Neural crest cell (in vitro differentiated cells): Measurements from ENCODE around the gene WARS2. TPM values are rescaled to one million over a fixed set of nuclear protein-coding genes. Genes with fewer than 3 reads are reported as not detected.

Source experiments
- DNase-seq: peaks from one replicate; pipeline ENCODE4 v3.0.0; 2021; ENCODE audit warnings: low read depth, mixed read lengths, low spot score
- H3K27ac Mint-ChIP-seq: one replicate; pipeline ENCODE4 v1.8.0; 2021; ENCODE audit warnings: mild to moderate bottlenecking, mixed read lengths; ENCODE audit not compliant: unreplicated experiment
- H3K27me3 Mint-ChIP-seq: 2 replicates; pipeline ENCODE4 v1.8.0; 2021; ENCODE audit warnings: low read depth, mild to moderate bottlenecking, mixed read lengths
- H3K36me3 Mint-ChIP-seq: 2 replicates; pipeline ENCODE4 v1.8.0; 2021; ENCODE audit warnings: low read depth, mild to moderate bottlenecking, mixed read lengths
- H3K4me1 Mint-ChIP-seq: 2 replicates; pipeline ENCODE4 v1.8.0; 2021; ENCODE audit warnings: mixed read lengths
- H3K4me3 Mint-ChIP-seq: one replicate; pipeline ENCODE4 v1.8.0; 2021; ENCODE audit warnings: mild to moderate bottlenecking, mixed read lengths
- H3K9me3 Mint-ChIP-seq: 2 replicates; pipeline ENCODE4 v1.8.0; 2021; ENCODE audit warnings: mixed read lengths
- CTCF ChIP-seq: fragments of 200-600 bp; sonication (generic); conservative IDR thresholded peaks from 2 replicates; pipeline ENCODE4 v1.5.0; 2021; ENCODE audit warnings: antibody characterized with exemption, mild to moderate bottlenecking
- total RNA-seq: library from RNA; stranded (reverse); gene quantifications from 2 replicates; pipeline ENCODE4 v1.2.1, GENCODE V29; 2021

WARS2 gene
- total RNA-seq, 1 donor from 2014 or later = 12.3 TPM

GRCh38 chr1:118986555-118987467, 153.6 kb downstream of the WARS2 start:
- no peaks in the 10 kb centered on the region for H3K9me3 Mint-ChIP-seq
- H3K4me3 Mint-ChIP-seq = peak overlapping the region; percentile 87
- H3K4me1 Mint-ChIP-seq = peaks cover 51% of the 10 kb centered on the region
- DNase-seq = no peak
- H3K27me3 Mint-ChIP-seq = peaks cover 100% of the 10 kb centered on the region
- no peaks in the 10 kb centered on the region for H3K36me3 Mint-ChIP-seq
- H3K27ac Mint-ChIP-seq = no peak overlapping the region
- no peak for TF ChIP-seq CTCF

- Mint-ChIP-seq H3K36me3 (no peaks in the 10 kb centered on the region), H3K4me1 (peaks cover 51% of the 10 kb centered on the region), H3K27me3 (peaks cover 100% of the 10 kb centered on the region), H3K9me3 (no peaks in the 10 kb centered on the region), H3K27ac (no peak overlapping the region), H3K4me3 (peak overlapping the region; percentile 87)
- no peak for DNase-seq
- TF ChIP-seq CTCF = no peak
Measured at GRCh38 chr1:118985640-118986554, 154.6 kb downstream of the WARS2 start.

GRCh38 chr1:118984722-118985639, 155.5 kb downstream of the WARS2 start:
- Mint-ChIP-seq H3K27me3 (peaks cover 100% of the 10 kb centered on the region), H3K36me3 (peaks cover 1% of the 10 kb centered on the region), H3K27ac (no peak overlapping the region), H3K4me1 (peaks cover 55% of the 10 kb centered on the region), H3K9me3 (no peaks in the 10 kb centered on the region), H3K4me3 (peak overlapping the region; percentile 87)
- no peak for DNase-seq
- no peak for TF ChIP-seq CTCF

- Mint-ChIP-seq H3K4me1 (peaks cover 55% of the 10 kb centered on the region), H3K36me3 (peaks cover 3% of the 10 kb centered on the region), H3K4me3 (peak overlapping the region; percentile 87), H3K9me3 (no peaks in the 10 kb centered on the region), H3K27ac (no peak overlapping the region), H3K27me3 (peaks cover 100% of the 10 kb centered on the region)
- no peak for DNase-seq
- TF ChIP-seq CTCF = no peak
Measured at GRCh38 chr1:118984086-118984721, 156.2 kb downstream of the WARS2 start.
